ENCODE data around the gene ADAM12. TPM values are rescaled to one million over a fixed set of nuclear protein-coding genes. Genes with fewer than 3 reads are reported as not detected.

ADAM12 gene
- total RNA-seq, 1 experiment from 2014 or later: 0.24 TPM

DNA sequence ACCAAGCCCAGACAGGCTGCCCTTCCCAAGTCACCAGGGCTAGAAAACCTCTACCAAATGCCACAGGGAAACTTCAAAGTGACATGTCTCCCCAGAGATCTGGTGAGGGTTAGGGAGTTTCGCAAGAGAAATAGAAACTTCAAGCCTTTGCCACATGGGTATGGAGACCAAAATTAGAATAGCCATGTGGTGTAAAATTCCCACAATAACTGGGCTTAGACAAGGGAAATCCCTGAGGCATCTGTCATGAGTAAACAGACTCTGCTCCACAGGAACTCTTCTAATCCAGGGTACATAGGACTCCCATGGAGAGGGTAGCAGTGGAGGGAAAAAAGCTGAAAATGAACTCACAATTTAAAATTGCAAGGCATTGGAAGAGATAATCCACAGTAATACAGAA is 14.3 kb downstream of the ADAM12 start:
- no peak overlapping the region for H4K91ac ChIP-seq (ENCODE audit: insufficient read length, low read depth, low read length)
- peaks cover 7 to 36% (median 18%) of the 10 kb centered on the region in 3 experiments for H3K36me3 Mint-ChIP-seq (ENCODE audit: insufficient read depth in 1 of 3, low read depth in 3 of 3)
- no peaks in the 10 kb centered on the region; the same call in none of the 2 replicates for H3K27me3 Mint-ChIP-seq (ENCODE audit: low read depth)
- H3K4me1 Mint-ChIP-seq: peaks cover 2 to 3% of the 10 kb centered on the region in 2 experiments; a peak in 2 of 4 replicates
- no peak overlapping the region for H3K23ac ChIP-seq (ENCODE audit: insufficient read length, low read depth, low read length)
- no peak overlapping the region for H4K8ac ChIP-seq (replicated peaks; ENCODE audit: insufficient read length, low read depth, low read length)
- no peak overlapping the region for H2BK15ac ChIP-seq (ENCODE audit: low read depth, low read length)
- H2AK5ac ChIP-seq (ENCODE audit: insufficient read length, low read length): no peak overlapping the region
- TF ChIP-seq, protein P1, sequence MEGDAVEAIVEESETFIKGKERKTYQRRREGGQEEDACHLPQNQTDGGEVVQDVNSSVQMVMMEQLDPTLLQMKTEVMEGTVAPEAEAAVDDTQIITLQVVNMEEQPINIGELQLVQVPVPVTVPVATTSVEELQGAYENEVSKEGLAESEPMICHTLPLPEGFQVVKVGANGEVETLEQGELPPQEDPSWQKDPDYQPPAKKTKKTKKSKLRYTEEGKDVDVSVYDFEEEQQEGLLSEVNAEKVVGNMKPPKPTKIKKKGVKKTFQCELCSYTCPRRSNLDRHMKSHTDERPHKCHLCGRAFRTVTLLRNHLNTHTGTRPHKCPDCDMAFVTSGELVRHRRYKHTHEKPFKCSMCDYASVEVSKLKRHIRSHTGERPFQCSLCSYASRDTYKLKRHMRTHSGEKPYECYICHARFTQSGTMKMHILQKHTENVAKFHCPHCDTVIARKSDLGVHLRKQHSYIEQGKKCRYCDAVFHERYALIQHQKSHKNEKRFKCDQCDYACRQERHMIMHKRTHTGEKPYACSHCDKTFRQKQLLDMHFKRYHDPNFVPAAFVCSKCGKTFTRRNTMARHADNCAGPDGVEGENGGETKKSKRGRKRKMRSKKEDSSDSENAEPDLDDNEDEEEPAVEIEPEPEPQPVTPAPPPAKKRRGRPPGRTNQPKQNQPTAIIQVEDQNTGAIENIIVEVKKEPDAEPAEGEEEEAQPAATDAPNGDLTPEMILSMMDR (conservative IDR thresholded peaks at IDR 0.05): no peak
- no peaks in the 10 kb centered on the region for H3K79me1 ChIP-seq (ENCODE audit: insufficient read depth, low read depth, low read length, poor library complexity, severe bottlenecking)
- no peaks in the 10 kb centered on the region for H4K20me1 ChIP-seq (ENCODE audit: control insufficient read depth, insufficient read depth, insufficient read length)
- no peak overlapping the region for H2BK20ac ChIP-seq (ENCODE audit: low read depth, low read length, poor library complexity, severe bottlenecking)
- no peaks in the 10 kb centered on the region for H3K23me2 ChIP-seq (ENCODE audit: insufficient read length, low read depth, low read length, poor library complexity, severe bottlenecking)
- no peak overlapping the region for H3K27ac ChIP-seq (ENCODE audit: insufficient read length, low read depth, low read length)
- no peak overlapping the region for H3K4ac ChIP-seq (ENCODE audit: low read depth, low read length)
- H2BK5ac ChIP-seq (ENCODE audit: insufficient read length, low read length): no peak overlapping the region
- H3K9me3 Mint-ChIP-seq: peaks cover 30 to 43% of the 10 kb centered on the region in 2 experiments
- H3K18ac ChIP-seq (ENCODE audit: insufficient read length, low read depth, low read length): no peak overlapping the region
- H2AFZ ChIP-seq (ENCODE audit: low read length): no peak overlapping the region
- H3K4me1 ChIP-seq (ENCODE audit: insufficient read depth, low read length): no peaks in the 10 kb centered on the region
- no peak overlapping the region for H3K14ac ChIP-seq (ENCODE audit: insufficient read depth, low read length)
- no peaks in the 10 kb centered on the region for H3K79me2 ChIP-seq (ENCODE audit: insufficient read depth, low read length)
- no peak overlapping the region for H2BK120ac ChIP-seq (ENCODE audit: low read depth, low read length, poor library complexity, severe bottlenecking)
- H3K56ac ChIP-seq (ENCODE audit: insufficient read length, low read depth, low read length): no peak overlapping the region
- no peak overlapping the region for H2BK12ac ChIP-seq (ENCODE audit: insufficient read length, low read depth, low read length)
- no peak overlapping the region for H3T11ph ChIP-seq (ENCODE audit: low read length)
- no CpG with 5 or more reads among the region's 1 CpG for WGBS (ENCODE audit: extremely low coverage, insufficient read length, low lambda C conversion rate)
- no peak overlapping the region for H3K4me3 Mint-ChIP-seq
- H3K4me2 ChIP-seq (ENCODE audit: insufficient read depth, insufficient read length, low read length): no peak overlapping the region
- no peak overlapping the region for H3K9ac ChIP-seq (ENCODE audit: extremely low read depth, insufficient read length, low read length)
- no peaks in the 10 kb centered on the region for H3K27me3 ChIP-seq (ENCODE audit: insufficient read depth, low read length)
- no peak overlapping the region for H4K5ac ChIP-seq (ENCODE audit: insufficient read length, low read depth, low read length)
- H3K27ac Mint-ChIP-seq: no peak overlapping the region; a peak in 1 of 7 replicates
- H3K9me3 ChIP-seq (ENCODE audit: control insufficient read depth, low read depth, low read length): no peaks in the 10 kb centered on the region
- DNase-seq: no peak

All from H9 (cell line).